Right ventricle myocardium superior (tissue), 1 donor: ENCODE data around the gene ESPNL. TPM values are rescaled to one million over a fixed set of nuclear protein-coding genes. Genes with fewer than 3 reads are reported as not detected.
A peak's percentile ranks its signal among the peaks of the same experiment; 100 is the strongest.

Experiments
- ATAC-seq: fragments of 200-7000 bp; cut with Tn5 transposase; one replicate; pipeline ENCODE4 v1.9.1; 2020; ENCODE audit warnings: mild to moderate bottlenecking; ENCODE audit not compliant: poor library complexity
- DNase-seq: peaks from one replicate; pipeline ENCODE4 v3.0.0-alpha.2; 2020
- intact Hi-C: fragments of 100-400 bp; cut with DNase I; formaldehyde crosslinking; loops from one replicate; pipeline ENCODE4 v1.11.2; 2022
- total RNA-seq: library from RNA; stranded (reverse); fragmentation: NEBNext Ultra II Directional; extraction: Animal tissue kit (Norgen Biotek cat#: 25700); gene quantifications from one replicate; pipeline ENCODE4 v1.2.1, GENCODE V29; 2021
- donor health status: DM: no; HTN: yes; CAD: no; lungs with severe emphysema.

ESPNL gene
- total RNA-seq, 1 donor from 2014 or later, result not detected

DNA sequence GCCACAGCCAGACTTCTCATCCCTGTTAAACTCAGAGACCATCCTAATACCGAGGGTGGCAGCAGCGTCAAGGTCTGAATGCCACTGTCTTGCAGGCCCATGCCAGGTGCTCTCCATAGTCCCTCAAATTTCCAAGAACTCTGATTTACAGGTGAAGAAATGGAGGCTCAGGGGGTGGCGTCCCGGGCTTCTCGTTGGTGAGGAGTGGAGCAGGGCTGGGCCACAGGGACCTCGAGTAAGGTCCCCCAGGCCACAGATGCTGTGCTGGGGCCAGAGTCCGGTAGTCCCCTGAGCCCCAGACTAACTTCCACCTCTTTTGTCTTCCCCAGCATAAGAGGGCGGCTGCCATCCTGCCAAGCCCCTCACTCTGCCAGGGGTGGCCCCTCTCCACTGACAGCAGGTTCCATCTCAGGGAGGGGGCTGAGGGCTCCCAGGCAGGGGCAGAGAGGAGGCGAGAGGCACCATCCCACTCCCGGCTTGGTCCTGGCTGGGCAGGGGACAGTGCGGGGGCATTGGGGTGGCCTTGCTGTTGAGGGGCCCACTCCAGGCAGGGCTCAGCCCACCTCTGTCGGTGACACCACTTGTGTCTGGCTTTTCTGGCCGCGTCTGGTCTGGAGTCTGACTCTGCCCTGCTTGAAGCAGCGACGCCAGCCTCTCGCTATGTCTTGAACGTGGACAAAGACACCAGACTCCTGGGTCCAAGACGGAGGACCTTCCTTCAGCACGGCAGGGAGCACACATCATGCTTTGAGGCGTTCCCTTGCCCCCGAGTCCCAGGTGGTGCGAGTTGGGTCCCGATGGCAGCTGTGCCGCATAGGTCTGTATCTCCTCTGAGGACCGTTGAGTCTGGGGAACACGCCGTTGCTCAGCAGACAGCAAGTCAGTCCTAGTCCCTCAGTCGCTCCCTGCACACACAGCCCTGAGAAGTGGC is 22.4 kb downstream of the ESPNL start:
- DNase-seq (peak; percentile 35), ATAC-seq (no peak)
- intact Hi-C loops, result no loop called here

DNA sequence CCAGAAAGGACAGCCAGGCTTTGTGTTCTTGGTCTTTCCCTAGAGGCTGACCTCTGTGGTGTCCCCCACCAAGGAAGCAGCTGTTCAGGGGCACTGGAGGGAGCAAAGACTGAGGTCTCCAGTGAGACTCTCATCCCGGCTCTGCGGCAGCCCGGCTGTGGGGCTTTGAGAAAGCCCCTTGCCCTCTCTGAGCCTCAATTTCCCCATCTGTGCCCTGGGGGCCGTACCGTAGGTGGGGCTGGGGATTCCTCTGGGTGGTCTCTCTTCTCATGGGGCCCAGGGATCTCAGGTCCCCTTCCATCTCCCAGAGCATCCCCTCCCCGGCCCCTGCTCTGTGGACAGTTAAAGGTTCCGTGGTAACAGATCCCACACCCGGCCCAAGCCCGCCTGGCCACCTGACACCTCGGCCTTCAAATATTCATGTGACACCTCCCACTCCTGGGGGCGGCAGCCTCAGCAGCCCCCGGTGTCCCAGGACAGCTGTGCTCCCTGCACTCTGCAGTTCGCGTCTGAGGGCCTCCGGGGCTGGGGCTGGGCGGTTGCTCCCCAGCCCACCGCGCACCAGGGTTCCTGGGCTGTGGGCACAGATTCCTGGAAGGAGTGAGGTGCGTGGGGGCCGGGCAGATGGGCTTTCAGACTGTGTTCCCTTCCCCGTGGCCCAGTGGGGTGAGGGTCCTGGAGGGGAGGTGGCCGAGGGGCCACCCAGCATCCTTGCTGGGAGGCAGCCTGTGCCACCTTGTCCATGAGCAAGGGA is 23.3 kb downstream of the ESPNL start:
- ATAC-seq (no peak), DNase-seq (peak; percentile 26)
- intact Hi-C loops, result no loop called here

DNA sequence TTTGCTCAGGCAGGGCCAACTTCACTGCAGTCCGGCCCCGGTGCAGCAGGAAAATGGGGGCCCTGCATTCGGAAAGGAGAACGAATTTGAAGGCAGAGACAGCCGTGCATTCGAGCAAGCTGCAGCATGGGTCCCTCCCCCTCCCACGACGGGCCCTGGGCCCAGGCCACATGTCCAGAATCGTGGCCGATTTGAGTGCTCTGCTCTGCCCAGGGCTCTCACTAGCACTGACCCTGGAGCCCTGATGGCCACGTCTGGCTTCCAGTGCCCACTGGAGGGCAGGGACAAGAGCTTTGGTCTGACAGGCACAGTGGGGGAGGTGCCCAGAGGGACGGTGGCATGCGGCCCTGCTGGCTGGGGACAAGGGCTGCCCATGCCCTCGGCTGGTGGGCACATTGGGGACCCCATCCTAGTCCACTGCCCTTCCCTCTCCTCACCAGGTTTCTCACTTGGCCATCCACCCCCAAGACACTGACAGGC is 23.9 kb downstream of the ESPNL start:
- intact Hi-C loops, result no loop called here
- DNase-seq, result peak; percentile 17

DNA sequence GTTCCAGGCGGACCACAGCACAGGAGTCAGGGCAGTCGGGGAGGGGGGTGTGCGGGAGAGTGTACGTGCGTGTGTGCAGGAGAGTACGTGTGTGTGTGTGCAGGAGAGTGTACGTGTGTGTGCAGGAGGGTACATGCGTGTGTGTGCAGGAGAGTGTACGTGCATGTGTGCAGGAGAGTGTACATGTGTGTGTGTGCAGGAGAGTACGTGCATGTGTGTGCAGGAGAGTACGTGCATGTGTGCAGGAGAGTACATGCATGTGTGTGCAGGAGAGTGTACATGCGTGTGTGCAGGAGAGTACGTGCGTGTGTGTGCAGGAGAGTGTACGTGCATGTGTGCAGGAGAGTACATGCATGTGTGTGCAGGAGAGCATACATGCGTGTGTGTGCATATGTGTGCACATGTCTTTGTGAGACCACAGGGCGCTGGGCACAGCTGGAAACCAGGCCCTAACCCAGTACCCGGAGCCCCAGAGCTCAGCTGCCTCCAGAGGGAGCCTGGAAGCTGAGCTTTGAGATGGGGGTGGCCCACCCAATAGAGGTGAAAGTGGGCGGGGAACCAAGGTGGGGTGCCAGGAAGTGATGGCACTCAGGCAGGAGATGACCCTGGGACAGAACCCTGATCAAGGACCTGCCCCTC is 24.5 kb downstream of the ESPNL start:
- DNase-seq, result peak; percentile 31
- intact Hi-C loops, result no loop called here
- ATAC-seq, result no peak

More for the DNA sequence above, 23.9 kb downstream of the ESPNL start:
- no peak for ATAC-seq

DNA sequence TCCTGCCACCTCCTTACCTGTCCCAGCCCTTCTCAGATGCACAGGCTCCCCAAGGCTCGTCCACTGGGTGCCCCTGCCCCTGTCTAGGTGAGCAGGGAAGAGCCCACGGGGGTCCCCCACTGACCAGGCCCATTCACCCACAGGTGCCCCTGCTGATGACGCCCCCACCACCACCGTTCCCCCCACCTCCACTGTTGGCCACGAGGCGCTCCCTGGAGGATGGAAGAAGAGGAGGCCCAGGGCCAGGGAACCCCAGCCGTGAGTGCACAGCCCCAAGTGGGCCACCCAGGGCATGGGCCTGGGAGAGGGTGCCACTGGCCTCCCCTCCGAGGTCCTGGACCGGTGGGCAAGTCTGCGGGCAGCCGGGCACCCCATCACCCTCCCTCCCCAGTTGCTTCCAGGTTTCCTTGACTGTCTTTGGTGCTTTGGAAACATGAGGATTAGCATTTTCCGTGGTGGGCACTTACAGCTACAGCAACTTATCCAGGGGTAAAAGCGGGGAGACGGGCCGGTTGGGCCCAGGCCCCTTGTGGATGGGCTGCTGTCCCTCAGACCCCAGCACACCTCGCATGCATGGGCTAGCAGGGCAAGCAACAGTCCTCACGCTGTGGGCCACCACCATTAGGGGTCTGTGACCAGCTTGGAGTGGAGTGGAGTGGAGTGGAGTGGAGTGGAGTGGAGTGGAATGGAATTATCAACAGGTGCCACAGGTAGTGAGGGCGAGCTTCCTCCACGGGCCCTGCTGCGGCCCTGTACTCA is 25.2 kb downstream of the ESPNL start:
- ATAC-seq, result no peak
- DNase-seq, result peak; percentile 35
- intact Hi-C loops, result no loop called here

DNA sequence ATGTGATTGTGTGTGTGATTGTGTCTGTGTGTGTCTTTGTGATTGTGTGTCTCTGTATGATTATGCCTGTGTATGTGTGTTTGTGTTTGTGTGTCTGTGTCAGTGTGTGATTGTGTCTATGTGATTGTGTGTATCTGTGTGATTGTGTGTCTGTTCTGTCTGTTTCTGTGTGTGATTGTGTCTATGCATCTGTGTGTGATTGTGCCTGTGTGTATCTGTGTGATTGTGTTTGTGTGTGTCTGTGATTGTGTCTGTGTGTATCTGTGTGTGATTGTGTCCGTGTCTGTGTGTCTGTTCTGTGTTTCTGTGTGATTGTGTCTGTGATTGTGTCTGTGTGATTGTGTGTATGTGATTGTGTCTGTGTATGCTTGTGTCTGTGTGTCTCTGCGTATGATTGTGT is 26.2 kb downstream of the ESPNL start:
- intact Hi-C loops, result no loop called here
- ATAC-seq, result no peak
- DNase-seq, result no peak

DNA sequence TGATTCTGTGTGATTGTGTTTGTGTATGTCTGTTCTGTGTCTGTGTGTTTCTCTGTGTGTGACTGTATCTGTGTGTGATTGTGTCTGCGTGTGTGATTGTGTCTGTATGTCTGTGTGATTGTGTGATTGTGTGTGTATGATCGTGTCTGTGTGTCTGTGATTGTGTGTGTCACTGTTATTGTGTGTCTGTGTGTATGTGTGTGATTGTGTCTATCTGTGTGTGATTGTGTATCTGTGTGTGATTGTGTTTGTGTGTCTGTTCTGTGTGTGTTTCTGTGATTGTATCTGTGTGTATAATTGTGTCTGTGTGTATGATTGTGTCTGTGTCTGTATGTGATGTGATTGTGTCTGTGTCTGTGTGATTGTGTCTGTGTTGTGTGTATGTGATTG is 26.6 kb downstream of the ESPNL start:
- DNase-seq (no peak), ATAC-seq (no peak)
- intact Hi-C loops, result no loop called here

DNA sequence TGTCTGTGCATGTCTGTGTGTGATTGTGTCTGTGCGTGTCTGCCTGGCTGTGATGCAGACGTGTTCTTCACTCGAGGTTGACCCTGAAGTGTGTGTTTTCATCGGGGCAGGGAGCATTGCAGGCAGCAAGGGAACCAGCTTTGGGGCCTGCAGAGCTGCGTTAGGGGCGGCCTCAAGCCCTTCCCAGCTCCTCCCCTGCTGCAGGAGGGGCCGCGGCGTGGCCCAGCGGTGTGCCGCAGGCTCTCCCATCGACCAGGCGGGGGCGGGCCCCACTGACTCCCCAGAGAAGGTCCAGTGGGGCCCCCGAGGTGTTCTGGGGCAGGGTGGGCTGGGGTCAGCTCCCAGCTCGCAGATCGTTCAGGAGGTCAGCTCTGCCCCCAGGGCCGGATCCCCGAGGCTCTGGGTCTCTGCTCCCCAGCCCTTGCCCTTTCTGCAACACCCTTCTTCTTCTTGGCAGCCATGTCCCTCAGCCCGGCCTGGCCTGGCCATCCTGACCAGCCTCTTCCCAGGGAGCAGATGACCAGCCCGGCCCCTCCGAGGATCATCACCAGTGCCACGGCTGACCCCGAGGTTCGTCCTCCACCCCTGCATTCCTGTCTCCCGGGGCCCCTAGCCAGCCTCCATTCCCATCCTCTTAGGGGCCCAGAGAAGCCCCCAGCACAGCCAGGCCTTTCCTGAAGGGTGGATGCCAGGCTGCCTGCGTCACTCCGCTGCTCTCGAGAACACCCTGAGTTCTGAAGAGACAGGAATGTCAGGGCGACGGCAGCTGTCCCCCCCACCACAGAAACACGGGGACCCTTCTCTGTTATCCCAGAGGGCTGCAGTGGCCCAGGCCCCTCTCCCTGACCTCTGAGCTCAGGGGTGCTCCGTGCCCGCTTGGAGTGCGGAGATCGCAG is 27.3 kb downstream of the ESPNL start:
- intact Hi-C loops, result no loop called here
- DNase-seq, result peak; percentile 46
- peak; percentile 62 for ATAC-seq

DNA sequence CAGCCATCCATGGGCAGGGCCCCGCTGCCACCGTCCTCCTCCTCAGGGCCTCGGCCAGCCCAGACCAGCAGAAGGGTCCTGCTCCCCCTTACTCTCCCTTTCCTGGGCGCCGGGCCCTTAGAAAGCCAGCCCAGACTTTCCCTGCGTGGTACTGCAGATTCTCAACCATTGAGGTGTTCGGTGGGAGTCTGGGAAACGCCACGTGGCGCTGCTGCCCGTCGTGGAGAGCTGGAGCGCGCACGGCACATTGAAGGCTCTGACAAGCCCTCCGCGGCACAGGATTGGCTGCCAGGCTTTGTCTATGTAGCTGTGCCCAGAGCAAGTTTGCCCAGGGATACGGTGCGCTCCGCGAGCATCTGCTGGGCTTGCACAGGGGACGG is 27.9 kb downstream of the ESPNL start:
- intact Hi-C loops, result no loop called here
- peak; percentile 35 for DNase-seq
- no peak for ATAC-seq

DNA sequence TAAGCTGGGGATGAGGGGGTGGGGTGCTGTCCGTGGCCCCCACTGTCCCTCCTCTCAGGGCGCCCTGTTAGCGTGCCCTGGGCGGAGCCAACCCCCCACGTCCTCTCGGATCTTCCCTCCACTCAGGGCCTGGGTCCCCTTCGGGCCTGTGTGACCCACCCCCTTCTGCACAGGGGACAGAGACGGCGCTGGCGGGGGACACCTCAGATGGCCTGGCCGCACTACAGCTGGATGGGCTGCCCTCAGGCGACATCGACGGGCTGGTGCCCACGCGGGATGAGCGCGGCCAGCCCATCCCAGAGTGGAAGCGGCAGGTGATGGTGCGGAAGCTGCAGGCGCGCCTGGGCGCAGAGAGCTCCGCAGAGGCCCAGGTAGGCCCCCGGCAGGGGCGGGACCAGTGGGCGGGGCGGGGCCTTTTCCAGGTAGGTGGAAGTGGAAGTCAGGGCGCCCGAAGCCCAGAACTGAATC is 28.4 kb downstream of the ESPNL start:
- peak; percentile 32 for DNase-seq
- intact Hi-C loops, result no loop called here
- no peak for ATAC-seq

DNA sequence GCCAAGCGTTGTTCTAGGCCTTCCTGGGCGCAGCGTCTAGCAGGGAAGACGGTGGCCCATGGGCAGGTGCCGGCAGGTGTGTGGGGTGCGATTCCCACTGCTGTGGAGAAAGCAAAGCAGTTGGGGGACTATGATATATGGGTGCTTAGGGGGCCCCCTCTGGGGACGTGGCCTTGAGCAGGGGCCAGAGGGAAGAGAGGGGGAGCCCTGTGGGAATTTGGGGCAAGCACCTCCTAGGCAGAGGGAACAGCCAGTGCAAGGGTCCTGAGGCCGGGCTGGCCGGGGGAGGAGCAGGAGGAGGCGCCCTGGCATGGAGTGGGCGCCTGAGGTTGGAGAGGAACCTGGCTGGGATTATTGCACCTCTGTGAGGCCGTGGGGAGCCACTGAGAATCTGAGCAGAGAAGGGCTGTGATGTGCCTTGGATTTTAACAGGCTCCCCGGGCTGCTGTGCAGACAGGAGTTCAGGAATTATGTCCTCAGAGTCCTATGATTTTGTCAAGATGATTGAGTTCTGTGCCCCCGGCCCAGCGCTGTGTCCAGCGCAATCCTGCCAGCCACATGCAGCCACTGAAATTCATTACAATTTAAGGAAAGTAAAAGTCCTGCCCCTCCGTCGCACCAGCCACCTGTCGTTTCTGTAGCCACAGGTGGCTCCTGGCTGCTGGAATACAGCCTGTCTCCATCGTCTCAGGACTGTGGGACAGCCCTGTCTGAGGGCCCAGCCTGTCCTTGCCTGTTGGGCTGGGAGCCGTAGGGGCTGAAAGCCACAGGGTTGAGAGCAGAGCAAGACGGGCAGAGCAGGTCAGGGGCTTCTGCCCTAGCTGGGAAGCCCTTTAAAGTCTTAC is 29.2 kb downstream of the ESPNL start:
- intact Hi-C loops, result no loop called here
- DNase-seq (peak; percentile 27), ATAC-seq (no peak)

DNA sequence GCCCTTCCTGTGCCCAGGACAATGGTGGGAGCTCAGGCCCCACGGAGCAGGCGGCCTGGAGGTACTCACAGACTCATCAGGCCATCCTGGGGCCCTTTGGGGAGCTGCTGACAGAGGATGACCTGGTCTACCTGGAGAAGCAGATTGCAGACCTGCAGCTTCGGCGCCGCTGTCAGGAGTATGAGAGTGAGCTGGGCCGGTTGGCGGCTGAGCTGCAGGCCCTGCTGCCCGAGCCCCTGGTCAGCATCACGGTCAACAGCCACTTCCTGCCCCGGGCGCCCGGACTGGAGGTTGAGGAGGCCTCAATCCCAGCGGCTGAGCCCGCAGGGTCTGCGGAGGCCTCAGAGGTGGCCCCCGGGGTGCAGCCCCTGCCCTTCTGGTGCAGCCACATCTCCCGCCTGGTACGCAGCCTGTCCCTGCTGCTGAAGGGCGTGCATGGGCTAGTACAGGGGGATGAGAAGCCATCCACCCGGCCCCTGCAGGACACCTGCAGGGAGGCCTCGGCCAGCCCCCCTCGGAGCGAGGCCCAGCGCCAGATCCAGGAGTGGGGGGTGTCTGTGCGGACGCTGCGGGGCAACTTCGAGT is 30.1 kb downstream of the ESPNL start:
- ATAC-seq (no peak), DNase-seq (peak; percentile 36)
- intact Hi-C loops, result no loop called here

DNA sequence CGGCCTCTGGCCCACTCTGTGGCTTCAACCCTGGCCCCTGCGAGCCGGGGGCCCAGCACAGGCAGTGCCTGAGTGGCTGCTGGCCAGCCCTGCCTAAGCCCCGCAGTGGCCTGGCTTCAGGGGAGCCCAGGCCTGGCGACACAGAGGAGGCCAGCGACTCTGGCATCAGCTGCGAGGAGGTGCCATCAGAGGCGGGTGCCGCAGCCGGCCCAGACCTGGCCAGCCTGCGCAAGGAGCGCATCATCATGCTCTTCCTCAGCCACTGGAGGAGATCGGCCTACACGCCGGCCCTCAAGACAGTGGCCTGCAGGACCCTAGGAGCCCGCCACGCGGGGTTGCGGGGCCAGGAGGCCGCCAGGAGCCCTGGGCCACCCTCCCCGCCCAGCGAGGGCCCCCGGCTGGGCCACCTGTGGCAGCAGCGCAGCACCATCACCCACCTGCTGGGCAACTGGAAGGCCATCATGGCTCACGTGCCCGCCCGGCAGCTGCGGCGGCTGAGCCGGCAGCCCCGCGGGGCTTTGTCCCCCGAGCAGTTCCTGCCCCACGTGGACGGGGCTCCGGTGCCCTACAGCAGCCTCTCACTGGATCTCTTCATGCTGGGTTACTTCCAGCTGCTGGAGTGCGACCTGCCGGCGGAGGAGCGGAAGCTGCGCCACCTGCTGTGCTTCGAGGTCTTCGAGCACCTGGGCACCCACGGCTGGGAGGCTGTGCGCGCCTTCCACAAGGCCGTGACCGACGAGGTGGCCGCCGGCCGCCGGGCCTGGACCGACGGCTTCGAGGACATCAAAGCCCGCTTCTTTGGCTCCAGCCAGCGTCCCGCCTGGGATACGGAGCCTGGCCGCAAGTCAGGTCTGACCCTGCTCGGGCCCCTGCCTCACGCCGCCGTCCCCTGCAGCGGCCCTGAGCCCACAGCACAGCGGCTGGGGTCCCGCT is 30.8 kb downstream of the ESPNL start:
- intact Hi-C loops, result no loop called here
- ATAC-seq (no peak), DNase-seq (peak; percentile 33)

DNA sequence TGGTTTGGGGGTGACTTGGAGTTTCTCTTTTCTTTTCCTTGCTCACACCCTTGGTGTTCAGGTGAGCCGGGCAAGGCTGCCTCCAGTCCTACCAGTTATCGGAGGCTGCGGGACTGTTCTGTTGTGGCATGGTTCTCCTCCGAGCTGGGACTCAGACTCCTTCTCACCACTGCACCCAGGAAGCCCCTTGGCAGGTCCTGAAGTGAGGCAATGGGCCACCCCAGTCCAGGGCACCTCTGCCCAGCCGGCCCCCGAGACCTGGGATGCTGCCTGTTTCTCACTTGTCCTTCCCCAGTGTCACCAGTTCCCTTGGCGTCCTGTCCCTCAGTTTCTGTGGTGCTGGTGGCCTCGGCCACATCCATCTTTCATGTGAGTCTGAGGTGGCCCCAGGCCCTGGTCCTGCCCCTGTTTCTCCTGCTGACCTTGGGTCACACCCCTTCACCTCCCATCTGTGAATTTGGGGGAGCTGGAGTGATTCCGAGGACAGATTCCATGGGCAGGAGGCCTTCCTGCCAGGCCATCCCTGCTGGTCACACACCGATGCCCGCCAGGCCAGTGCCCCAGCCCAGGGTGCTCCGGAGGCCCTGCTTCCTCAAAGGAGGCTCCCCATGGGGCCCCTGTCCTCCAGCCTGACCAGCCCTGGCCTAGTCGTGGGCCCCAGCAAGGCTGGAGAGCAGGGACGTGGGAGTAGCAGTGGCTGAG is 31.8 kb downstream of the ESPNL start:
- intact Hi-C loops, result no loop called here

More for the DNA sequence above, 31.8 kb downstream of the ESPNL start:
- peak; percentile 32 for DNase-seq
- no peak for ATAC-seq
